IPS-20b (cell line): ENCODE measurements around the gene FLNA.
"Not testable (repeated sequence)": the region's sequence is repeated elsewhere in the genome, so short reads cannot be mapped to it uniquely, and the experiment has no call there.

Experiments
- H3K27ac ChIP-seq: one replicate; pipeline ENCODE4 v1.5.1; 2013; ENCODE audit warnings: low read length
- H3K27me3 ChIP-seq: 2 replicates; pipeline ENCODE4 v1.6.1; 2013; ENCODE audit warnings: mild to moderate bottlenecking, low read length, inconsistent platforms; ENCODE audit not compliant: insufficient read depth
- H3K36me3 ChIP-seq: 2 replicates; pipeline ENCODE4 v1.6.1; 2013; ENCODE audit warnings: low read depth, mild to moderate bottlenecking, inconsistent platforms, low read length, moderate library complexity; ENCODE audit not compliant: insufficient read depth
- H3K4me1 ChIP-seq: 2 replicates; pipeline ENCODE4 v1.6.1; 2013; ENCODE audit warnings: mild to moderate bottlenecking, control low read depth, inconsistent platforms, low read length, moderate library complexity; ENCODE audit not compliant: insufficient read depth
- H3K4me3 ChIP-seq: 2 replicates; pipeline ENCODE4 v1.5.1; 2013; ENCODE audit warnings: mild to moderate bottlenecking, low read length, inconsistent platforms
- H3K9ac ChIP-seq: 2 replicates; pipeline ENCODE4 v1.6.1; 2013; ENCODE audit warnings: low read depth, mild to moderate bottlenecking, inconsistent platforms, low read length, moderate library complexity
- H3K9me3 ChIP-seq: 2 replicates; pipeline ENCODE4 v1.6.1; 2013; ENCODE audit warnings: mild to moderate bottlenecking, low read depth, low read length, inconsistent platforms; ENCODE audit not compliant: insufficient read depth

Gene FLNA

GRCh38 chrX:154408659-154409221 lies 34.3 kb upstream of the FLNA start:
- no peaks in the 10 kb centered on the region for H3K9me3 ChIP-seq
- H3K4me3 ChIP-seq = peak overlapping the region; percentile 35
- 0 out of 2 replicates have a peak, but pooled peaks cover 9% of the 10 kb centered on the region for H3K4me1 ChIP-seq
- no peaks in the 10 kb centered on the region for H3K36me3 ChIP-seq
- H3K9ac ChIP-seq = peak overlapping the region; percentile 39; the same call in 1 of the 2 replicates
- no peak overlapping the region for H3K27ac ChIP-seq
- H3K27me3 ChIP-seq = no peaks in the 10 kb centered on the region

DNA sequence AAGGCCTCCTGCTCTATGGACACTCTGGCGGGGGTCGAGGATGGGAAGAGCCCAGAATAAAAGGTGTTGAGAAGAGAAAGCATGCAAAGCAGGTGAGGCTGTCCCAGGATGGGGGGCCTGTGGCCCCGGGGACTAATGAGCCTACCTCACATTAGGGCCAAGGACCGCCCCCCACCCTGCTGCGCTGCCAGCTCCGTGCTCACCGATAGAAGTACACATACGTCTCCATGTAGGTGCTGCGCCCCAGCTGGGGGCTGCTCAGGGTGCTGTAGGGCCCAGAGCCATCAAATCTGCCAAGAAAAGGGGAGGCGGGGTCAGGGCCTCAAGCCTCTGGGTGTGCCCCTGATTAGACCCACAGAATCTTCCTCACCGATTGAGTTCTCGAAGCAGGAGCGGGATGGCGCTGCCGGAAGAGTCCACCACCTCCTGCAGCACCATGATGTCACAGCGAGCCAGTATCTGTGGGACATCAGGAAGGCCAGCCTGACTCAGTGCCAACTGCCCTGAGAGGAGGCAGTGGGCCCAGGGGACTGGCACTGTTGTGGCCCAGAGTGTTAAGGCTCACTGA lies 30.3 kb upstream of the FLNA start:
- Histone ChIP-seq H3K4me1 (peaks cover 9% of the 10 kb centered on the region; the same call in 1 of the 2 replicates), H3K27ac (no peak overlapping the region), H3K9ac (no peak overlapping the region), H3K4me3 (no peak overlapping the region), H3K9me3 (no peaks in the 10 kb centered on the region), H3K36me3 (peaks cover 15% of the 10 kb centered on the region), H3K27me3 (no peaks in the 10 kb centered on the region)

GRCh38 chrX:154403858-154404257 lies 29.4 kb upstream of the FLNA start:
- H3K4me3 ChIP-seq = no peak overlapping the region
- H3K9ac ChIP-seq = no peak overlapping the region
- no peaks in the 10 kb centered on the region for H3K9me3 ChIP-seq
- no peak overlapping the region for H3K27ac ChIP-seq
- H3K27me3 ChIP-seq = no peaks in the 10 kb centered on the region
- peaks cover 24% of the 10 kb centered on the region for H3K36me3 ChIP-seq
- H3K4me1 ChIP-seq = peaks cover 4% of the 10 kb centered on the region; the same call in 1 of the 2 replicates

GRCh38 chrX:154403192-154403591 lies 28.8 kb upstream of the FLNA start:
- Histone ChIP-seq H3K9me3 (no peaks in the 10 kb centered on the region), H3K27me3 (no peaks in the 10 kb centered on the region), H3K27ac (no peak overlapping the region), H3K4me1 (no peaks in the 10 kb centered on the region; the same call in 1 of the 2 replicates), H3K36me3 (peaks cover 28% of the 10 kb centered on the region), H3K4me3 (no peak overlapping the region), H3K9ac (no peak overlapping the region)

GRCh38 chrX:154402622-154403127 lies 28.2 kb upstream of the FLNA start:
- Histone ChIP-seq H3K4me1 (no peaks in the 10 kb centered on the region; the same call in 1 of the 2 replicates), H3K9me3 (no peaks in the 10 kb centered on the region), H3K4me3 (no peak overlapping the region), H3K9ac (no peak overlapping the region), H3K27ac (no peak overlapping the region), H3K27me3 (no peaks in the 10 kb centered on the region), H3K36me3 (peaks cover 28% of the 10 kb centered on the region)

DNA sequence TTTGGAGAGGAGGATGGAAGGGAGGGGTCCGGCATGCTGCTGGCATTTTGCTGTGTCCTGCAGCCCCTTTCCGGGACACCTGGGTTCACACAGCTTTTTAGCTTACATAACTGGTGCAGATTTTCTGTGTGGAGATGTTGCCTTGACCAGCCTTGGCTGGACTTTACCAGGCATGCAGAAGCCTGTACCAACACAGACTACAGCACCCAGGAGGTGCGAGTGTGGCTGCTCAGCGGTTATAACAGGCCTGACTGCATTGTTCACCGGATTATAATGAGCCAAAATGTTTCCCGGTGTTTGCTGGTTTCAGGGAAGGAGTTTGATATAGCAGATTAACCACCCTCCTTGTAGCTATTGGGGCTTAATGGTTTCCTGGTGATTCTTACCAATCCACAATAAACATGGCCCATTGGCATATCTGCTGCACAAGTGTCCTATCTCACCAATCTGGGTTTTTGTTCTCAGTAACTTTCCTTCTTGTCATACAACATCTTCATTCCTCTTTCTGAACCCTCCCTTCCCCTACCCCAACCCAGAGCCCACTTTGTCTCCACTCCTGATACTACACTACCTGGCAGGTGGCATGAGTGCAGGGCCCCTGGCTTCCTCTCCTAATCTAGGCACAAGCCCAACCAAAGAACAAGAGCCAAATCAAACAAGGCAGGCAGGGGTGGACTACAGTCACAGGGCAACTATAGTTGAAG lies 27.6 kb upstream of the FLNA start:
- Histone ChIP-seq H3K4me3 (no peak overlapping the region), H3K4me1 (no peaks in the 10 kb centered on the region; the same call in 1 of the 2 replicates), H3K9ac (no peak overlapping the region), H3K27me3 (no peaks in the 10 kb centered on the region), H3K36me3 (peaks cover 28% of the 10 kb centered on the region), H3K9me3 (no peaks in the 10 kb centered on the region), H3K27ac (no peak overlapping the region)

DNA sequence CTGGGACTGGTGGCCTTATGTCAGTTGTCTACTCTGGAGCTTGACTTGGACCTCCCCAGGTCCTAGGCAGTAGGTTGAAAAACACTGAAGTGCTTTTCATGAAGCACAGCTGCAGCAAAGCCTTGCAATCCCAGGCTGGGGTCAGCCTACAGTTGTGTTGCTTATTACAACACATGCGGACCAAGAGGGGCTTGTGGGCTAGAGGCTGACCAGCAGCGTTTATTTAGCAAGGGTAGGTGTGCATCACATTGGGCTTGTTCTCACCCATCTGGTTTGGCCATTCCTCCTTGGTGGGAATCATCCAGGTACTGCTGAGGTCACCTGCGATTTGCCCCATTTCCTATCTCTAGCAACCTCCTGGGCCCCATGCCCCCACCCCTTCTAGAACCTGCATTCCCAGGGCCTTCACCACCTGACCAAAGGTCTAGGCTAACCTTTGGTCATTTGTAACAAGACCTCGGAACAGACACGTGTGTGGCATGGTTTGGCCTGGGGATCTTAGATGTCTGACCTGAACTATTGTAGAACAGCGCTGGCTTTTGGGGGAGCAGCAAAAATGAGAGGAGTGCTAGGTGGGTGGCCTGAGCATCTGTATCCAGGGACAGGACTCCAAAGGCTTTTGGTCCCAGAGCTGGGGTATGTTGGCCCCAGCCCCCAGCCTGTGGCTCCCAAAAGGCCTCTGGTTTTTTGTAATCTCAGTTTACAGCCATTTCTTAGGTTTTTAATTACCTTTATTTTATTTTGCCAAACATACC lies 26.8 kb upstream of the FLNA start:
- H3K4me1 ChIP-seq = no peaks in the 10 kb centered on the region; the same call in 1 of the 2 replicates
- H3K27ac ChIP-seq = no peak overlapping the region
- no peak overlapping the region for H3K9ac ChIP-seq
- H3K36me3 ChIP-seq = peaks cover 28% of the 10 kb centered on the region
- H3K27me3 ChIP-seq = no peaks in the 10 kb centered on the region
- H3K9me3 ChIP-seq = no peaks in the 10 kb centered on the region
- no peak overlapping the region for H3K4me3 ChIP-seq

GRCh38 chrX:154400369-154400817 lies 26.0 kb upstream of the FLNA start:
- not testable (repeated sequence) for H3K9me3 ChIP-seq, H3K4me3 ChIP-seq, H3K27me3 ChIP-seq, H3K4me1 ChIP-seq, H3K27ac ChIP-seq
- H3K9ac ChIP-seq = peak overlapping the region; percentile 99; the same call in 1 of the 2 replicates
- peaks cover 28% of the 10 kb centered on the region for H3K36me3 ChIP-seq

- no peaks in the 10 kb centered on the region for H3K9me3 ChIP-seq
- H3K27me3 ChIP-seq = no peaks in the 10 kb centered on the region
- peak overlapping the region; percentile 92 for H3K4me3 ChIP-seq
- H3K4me1 ChIP-seq = no peaks in the 10 kb centered on the region; the same call in 1 of the 2 replicates
- peak overlapping the region; percentile 99 for H3K9ac ChIP-seq
- peak overlapping the region; percentile 91 for H3K27ac ChIP-seq
- H3K36me3 ChIP-seq = peaks cover 28% of the 10 kb centered on the region
Observed at GRCh38 chrX:154399527-154400368, 25.3 kb upstream of the FLNA start.

DNA sequence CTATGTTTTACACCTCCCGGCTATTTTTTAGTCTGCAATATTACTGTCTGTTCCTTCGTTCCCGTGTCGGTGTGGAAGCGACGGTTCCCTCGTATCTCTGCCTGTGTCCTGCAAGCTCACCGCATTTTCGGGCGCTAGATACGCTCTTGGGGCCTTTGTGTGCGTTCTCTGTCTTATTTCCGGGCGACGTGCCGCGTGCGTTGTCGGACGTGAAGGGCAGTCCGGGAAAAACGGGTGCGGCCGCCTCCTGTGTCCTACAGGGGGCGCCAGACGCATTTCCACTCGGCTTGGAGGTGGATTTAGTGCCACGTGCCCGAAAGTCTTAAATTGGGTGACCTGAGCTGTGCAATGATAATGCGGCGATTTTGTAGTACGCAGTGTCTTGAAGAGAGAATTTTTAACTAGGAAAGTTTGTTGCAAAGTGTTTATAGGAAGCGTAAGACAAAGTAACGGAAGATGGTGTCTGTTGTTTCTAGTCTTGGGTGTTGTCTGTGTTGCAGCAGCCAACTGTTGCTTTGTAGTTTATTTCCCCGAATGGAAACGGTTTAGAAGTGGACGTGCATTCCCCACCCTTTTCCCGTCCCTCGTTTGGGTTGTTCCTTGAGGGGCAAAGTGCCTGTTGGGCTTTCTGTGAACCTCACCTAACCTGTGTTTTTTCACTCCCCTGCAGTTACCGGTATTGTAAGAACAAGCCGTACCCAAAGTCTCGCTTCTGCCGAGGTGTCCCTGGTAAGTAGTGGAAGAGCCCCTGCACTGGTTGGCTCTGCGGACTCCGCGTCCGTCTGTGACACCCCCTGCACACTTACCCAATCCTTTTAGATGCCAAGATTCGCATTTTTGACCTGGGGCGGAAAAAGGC lies 24.5 kb upstream of the FLNA start:
- Histone ChIP-seq H3K27ac (peak overlapping the region; percentile 91), H3K4me3 (peak overlapping the region; percentile 92), H3K9me3 (no peaks in the 10 kb centered on the region), H3K36me3 (peaks cover 28% of the 10 kb centered on the region), H3K4me1 (no peaks in the 10 kb centered on the region; the same call in 1 of the 2 replicates), H3K27me3 (no peaks in the 10 kb centered on the region), H3K9ac (peak overlapping the region; percentile 99)
